ENCODE measurements around the gene ATP8B3. TPM values are rescaled to one million over a fixed set of nuclear protein-coding genes. Genes with fewer than 3 reads are reported as not detected.
A peak's percentile ranks its signal among the peaks of the same experiment; 100 is the strongest.

ATP8B3 gene
- total and polyA plus RNA-seq, 2 of the 13 experiments (the other 11 are each of a cell fraction or from before 2014, with no cell fraction given): 2.6 to 5.9 TPM

- TF ChIP-seq ETS1 (CRISPR knock-in tag; IDR thresholded peaks at IDR 0.05) (peak; percentile 81; the same call in 1 of the 2 replicates), RARG (CRISPR knock-in tag; IDR thresholded peaks at IDR 0.05; ENCODE audit: low read depth) (no peak), ZNF710 (CRISPR knock-in tag; IDR thresholded peaks at IDR 0.05; ENCODE audit: borderline replicate concordance) (no peak), ZNF597 (CRISPR knock-in tag; IDR thresholded peaks at IDR 0.05) (no peak), SMAD3 (CRISPR knock-in tag; IDR thresholded peaks at IDR 0.05) (no peak), ZBTB44 (CRISPR knock-in tag; IDR thresholded peaks at IDR 0.05) (no peak), ARHGAP35 (CRISPR knock-in tag; IDR thresholded peaks at IDR 0.05; ENCODE audit: borderline replicate concordance) (no peak), THRA (CRISPR knock-in tag; IDR thresholded peaks at IDR 0.05; ENCODE audit: borderline replicate concordance) (no peak), ARID3A (IDR thresholded peaks at IDR 0.05; ENCODE audit: low read depth, low read length) (no peak), ZNF329 (CRISPR knock-in tag; IDR thresholded peaks at IDR 0.05; ENCODE audit: low read depth) (no peak; the same call in 1 of the 2 replicates), ZNF264 (CRISPR knock-in tag; IDR thresholded peaks at IDR 0.05) (no peak), ZNF17 (CRISPR knock-in tag; IDR thresholded peaks at IDR 0.05) (no peak), ISL2 (CRISPR knock-in tag; IDR thresholded peaks at IDR 0.05) (no peak; the same call in 1 of the 2 replicates), KAT7 (CRISPR knock-in tag; IDR thresholded peaks at IDR 0.05; ENCODE audit: borderline replicate concordance) (no peak), NFE2 (CRISPR knock-in tag; IDR thresholded peaks at IDR 0.05) (no peak), PCBP2 (optimal IDR thresholded peaks at IDR 0.05; ENCODE audit: low read depth, low read length, poor library complexity, severe bottlenecking) (no peak), JDP2 (CRISPR knock-in tag; IDR thresholded peaks at IDR 0.05; ENCODE audit: borderline replicate concordance) (no peak), DPF2 (CRISPR knock-in tag; IDR thresholded peaks at IDR 0.05; ENCODE audit: borderline replicate concordance, low read depth) (no peak), ZNF282 (IDR thresholded peaks at IDR 0.05; ENCODE audit: partially characterized antibody) (no peak)
These were observed 35.8 kb upstream of the ATP8B3 start (continued) for GRCh38 chr19:1847684-1848398.
